Neural progenitor cell (in vitro differentiated cells): ENCODE results near the gene FLG2. TPM values are rescaled to one million over a fixed set of nuclear protein-coding genes. Genes with fewer than 3 reads are reported as not detected.

Source experiments
- DNase-seq: peaks from one replicate; pipeline ENCODE4 v3.0.0-alpha.2; 2016; ENCODE audit warnings: low spot score
- H2AFZ ChIP-seq: fragments of 200-600 bp; sonication (generic); replicated peaks from 2 replicates; pipeline ENCODE4 v1.6.1; 2016; ENCODE audit warnings: antibody characterized with exemption
- H3F3A ChIP-seq: fragments of 200-600 bp; sonication (generic); 2 replicates; pipeline ENCODE4 v1.6.1; 2016; ENCODE audit warnings: antibody characterized with exemption, low read depth
- H3K27ac ChIP-seq: fragments of 200-600 bp; sonication (generic); 2 replicates; pipeline ENCODE4 v1.5.1; 2016; ENCODE audit warnings: mild to moderate bottlenecking
- H3K27me3 ChIP-seq: fragments of 200-600 bp; sonication (generic); 2 replicates; pipeline ENCODE4 v1.6.1; 2016; ENCODE audit warnings: mild to moderate bottlenecking, moderate library complexity
- H3K36me3 ChIP-seq: fragments of 200-600 bp; sonication (generic); 2 replicates; pipeline ENCODE4 v1.5.1; 2016
- H3K4me1 ChIP-seq: fragments of 200-600 bp; sonication (generic); 2 replicates; pipeline ENCODE4 v1.6.1; 2016; ENCODE audit warnings: mixed run types
- H3K4me2 ChIP-seq: fragments of 200-600 bp; sonication (generic); 2 replicates; pipeline ENCODE4 v1.6.1; 2016
- H3K4me3 ChIP-seq: fragments of 200-600 bp; sonication (generic); 2 replicates; pipeline ENCODE4 v1.5.1; 2016
- H3K79me2 ChIP-seq: fragments of 200-600 bp; sonication (generic); 2 replicates; pipeline ENCODE4 v1.6.1; 2016; ENCODE audit warnings: low read depth
- H3K9ac ChIP-seq: fragments of 200-600 bp; sonication (generic); 2 replicates; pipeline ENCODE4 v1.6.1; 2016
- H3K9me3 ChIP-seq: fragments of 200-600 bp; sonication (generic); 2 replicates; pipeline ENCODE4 v1.5.1; 2016; ENCODE audit warnings: low read depth
- H4K20me1 ChIP-seq: fragments of 200-600 bp; sonication (generic); 2 replicates; pipeline ENCODE4 v1.6.1; 2016; ENCODE audit warnings: low read depth
- H3K27ac Mint-ChIP-seq: 3 replicates; pipeline ENCODE4 v1.8.0; 2021; ENCODE audit warnings: mixed read lengths
- H3K27me3 Mint-ChIP-seq: 2 replicates; pipeline ENCODE4 v1.8.0; 2022; ENCODE audit warnings: low read depth, mild to moderate bottlenecking, inconsistent platforms, moderate library complexity, mixed read lengths; ENCODE audit not compliant: insufficient read depth
- H3K36me3 Mint-ChIP-seq: 3 replicates; pipeline ENCODE4 v1.8.0; 2021; ENCODE audit warnings: mixed read lengths
- H3K4me1 Mint-ChIP-seq: 3 replicates; pipeline ENCODE4 v1.8.0; 2021; ENCODE audit warnings: mixed read lengths
- H3K4me3 Mint-ChIP-seq: 3 replicates; pipeline ENCODE4 v1.8.0; 2021; ENCODE audit warnings: mild to moderate bottlenecking, moderate library complexity, mixed read lengths
- H3K9me3 Mint-ChIP-seq: 3 replicates; pipeline ENCODE4 v1.8.0; 2020; ENCODE audit warnings: mixed read lengths
- EZH2 ChIP-seq: fragments of 200-600 bp; sonication (generic); IDR thresholded peaks from 2 replicates; pipeline ENCODE4 v1.6.1; 2017; ENCODE audit warnings: antibody characterized with exemption, mild to moderate bottlenecking, moderate library complexity
- EZH2phosphoT487 ChIP-seq: fragments of 200-600 bp; sonication (generic); IDR thresholded peaks from 2 replicates; pipeline ENCODE4 v1.6.1; 2017; ENCODE audit warnings: antibody characterized with exemption
- total RNA-seq: library from RNA; depleted of rRNA; stranded (reverse); fragments of >200 nt; gene quantifications from 2 replicates; pipeline ENCODE4 v1.2.3, GENCODE V29; 2015; ENCODE audit warnings: low replicate concordance
- TF ChIP-seq, protein P1 (sequence below): fragments of 200-600 bp; sonication (generic); IDR thresholded peaks from 2 replicates; pipeline ENCODE4 v1.5.1; 2017; ENCODE audit warnings: antibody characterized with exemption, mild to moderate bottlenecking

FLG2 gene
- total RNA-seq, 1 donor from 2014 or later = not detected

DNA sequence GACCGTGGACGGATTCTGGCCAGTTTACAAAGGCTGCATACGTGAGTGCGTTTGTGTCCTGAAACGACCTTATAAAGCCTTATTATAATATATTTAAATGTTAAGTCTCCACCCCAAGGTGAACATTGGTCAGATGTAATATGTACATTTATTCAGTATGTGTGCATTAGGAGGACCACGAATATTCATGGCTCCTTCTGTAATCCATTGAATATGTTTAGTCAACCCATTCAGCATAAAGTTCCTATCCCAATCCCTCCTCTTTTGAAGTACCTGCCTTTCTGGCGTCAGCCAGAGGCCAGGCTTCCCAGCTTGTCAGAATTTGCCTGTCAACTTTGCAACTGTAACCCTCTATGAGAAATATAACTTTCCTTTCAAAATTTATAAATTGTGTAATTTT is 24.4 kb downstream of the FLG2 start:
- no peaks in the 10 kb centered on the region for H3F3A ChIP-seq
- H3K4me1 Mint-ChIP-seq = no peaks in the 10 kb centered on the region
- no peak overlapping the region for H3K27ac ChIP-seq
- no peaks in the 10 kb centered on the region for H3K36me3 Mint-ChIP-seq
- H4K20me1 ChIP-seq = no peaks in the 10 kb centered on the region
- H3K4me3 Mint-ChIP-seq = no peak overlapping the region
- H3K9me3 ChIP-seq = peaks cover 32% of the 10 kb centered on the region
- H3K4me1 ChIP-seq = no peaks in the 10 kb centered on the region
- H3K27ac Mint-ChIP-seq = no peak overlapping the region
- no peak overlapping the region for H3K9ac ChIP-seq
- H3K27me3 ChIP-seq = no peaks in the 10 kb centered on the region
- H3K79me2 ChIP-seq = no peaks in the 10 kb centered on the region
- no peak for TF ChIP-seq EZH2phosphoT487
- TF ChIP-seq, protein P1, sequence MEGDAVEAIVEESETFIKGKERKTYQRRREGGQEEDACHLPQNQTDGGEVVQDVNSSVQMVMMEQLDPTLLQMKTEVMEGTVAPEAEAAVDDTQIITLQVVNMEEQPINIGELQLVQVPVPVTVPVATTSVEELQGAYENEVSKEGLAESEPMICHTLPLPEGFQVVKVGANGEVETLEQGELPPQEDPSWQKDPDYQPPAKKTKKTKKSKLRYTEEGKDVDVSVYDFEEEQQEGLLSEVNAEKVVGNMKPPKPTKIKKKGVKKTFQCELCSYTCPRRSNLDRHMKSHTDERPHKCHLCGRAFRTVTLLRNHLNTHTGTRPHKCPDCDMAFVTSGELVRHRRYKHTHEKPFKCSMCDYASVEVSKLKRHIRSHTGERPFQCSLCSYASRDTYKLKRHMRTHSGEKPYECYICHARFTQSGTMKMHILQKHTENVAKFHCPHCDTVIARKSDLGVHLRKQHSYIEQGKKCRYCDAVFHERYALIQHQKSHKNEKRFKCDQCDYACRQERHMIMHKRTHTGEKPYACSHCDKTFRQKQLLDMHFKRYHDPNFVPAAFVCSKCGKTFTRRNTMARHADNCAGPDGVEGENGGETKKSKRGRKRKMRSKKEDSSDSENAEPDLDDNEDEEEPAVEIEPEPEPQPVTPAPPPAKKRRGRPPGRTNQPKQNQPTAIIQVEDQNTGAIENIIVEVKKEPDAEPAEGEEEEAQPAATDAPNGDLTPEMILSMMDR = no peak
- no peak for TF ChIP-seq EZH2
- H3K36me3 ChIP-seq = no peaks in the 10 kb centered on the region
- no peak overlapping the region for H3K4me2 ChIP-seq
- H3K27me3 Mint-ChIP-seq = no peaks in the 10 kb centered on the region
- H3K4me3 ChIP-seq = no peak overlapping the region
- no peak overlapping the region for H2AFZ ChIP-seq
- peaks cover 2% of the 10 kb centered on the region for H3K9me3 Mint-ChIP-seq
- DNase-seq = no peak

DNA sequence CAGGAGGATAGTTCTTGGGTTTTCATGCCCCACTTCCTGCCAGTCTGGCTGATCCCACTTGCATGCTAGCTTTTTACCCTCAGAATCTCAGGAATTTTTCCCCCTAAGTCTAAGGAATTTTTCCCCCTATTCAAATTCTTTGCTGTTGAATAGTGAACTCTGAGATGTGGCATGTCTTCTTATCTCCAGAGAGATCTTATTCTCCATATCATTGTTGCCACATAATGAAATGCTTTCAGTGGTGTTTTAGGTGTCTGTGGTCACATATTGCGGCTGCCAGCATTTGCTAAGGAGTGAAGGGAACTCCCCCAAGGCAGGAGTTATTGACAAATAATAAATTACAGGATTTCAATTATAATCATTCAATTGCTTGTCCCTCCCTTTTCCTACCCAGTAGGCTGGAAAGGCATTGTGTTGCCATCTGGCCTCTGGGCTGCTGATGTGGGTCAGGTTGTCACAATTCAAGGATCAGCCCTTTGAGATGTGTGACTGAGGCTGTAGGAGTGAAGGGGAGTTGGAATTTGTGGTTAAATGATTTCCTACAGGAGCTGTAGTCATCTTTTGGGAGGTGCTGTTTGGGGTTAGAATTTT is 30.9 kb downstream of the FLG2 start:
- Mint-ChIP-seq H3K36me3 (no peaks in the 10 kb centered on the region), H3K27me3 (no peaks in the 10 kb centered on the region), H3K4me3 (no peak overlapping the region), H3K27ac (no peak overlapping the region), H3K9me3 (peaks cover 2% of the 10 kb centered on the region), H3K4me1 (no peaks in the 10 kb centered on the region)
- H3K4me2 ChIP-seq = no peak overlapping the region
- no peaks in the 10 kb centered on the region for H3K36me3 ChIP-seq
- no peak overlapping the region for H3K9ac ChIP-seq
- no peaks in the 10 kb centered on the region for H3K4me1 ChIP-seq
- H3F3A ChIP-seq = no peaks in the 10 kb centered on the region
- no peak overlapping the region for H3K4me3 ChIP-seq
- H3K27me3 ChIP-seq = no peaks in the 10 kb centered on the region
- TF ChIP-seq EZH2phosphoT487 (no peak), EZH2 (no peak)
- TF ChIP-seq, protein P1 = no peak
- no peak for DNase-seq
- H3K9me3 ChIP-seq = peaks cover 28% of the 10 kb centered on the region
- H4K20me1 ChIP-seq = no peaks in the 10 kb centered on the region
- H2AFZ ChIP-seq = no peak overlapping the region
- H3K27ac ChIP-seq = no peak overlapping the region
- no peaks in the 10 kb centered on the region for H3K79me2 ChIP-seq

GRCh38 chr1:152325111-152325510 is 34.7 kb downstream of the FLG2 start, which contains the start of gene FLG:
Gene FLG, minus strand, starts transcription at chr1:152325239. Its CDS starts 9,783 bp downstream, at chr1:152315456.
- Histone ChIP-seq H2AFZ (no peak within 1 kb of the TSS), H3K4me2 (no peak within 1 kb of the TSS), H4K20me1 (no peaks in the 10 kb centered on the region), H3K4me3 (no peak within 1 kb of the TSS), H3K27me3 (no peaks in the 10 kb centered on the region), H3K9me3 (peaks cover 48% of the 10 kb centered on the region), H3K36me3 (no peaks in the 10 kb centered on the region), H3F3A (no peaks in the 10 kb centered on the region), H3K9ac (no peak within 1 kb of the TSS), H3K27ac (no peak within 1 kb of the TSS), H3K4me1 (no peaks in the 10 kb centered on the region), H3K79me2 (no peaks in the 10 kb centered on the region)
- TF ChIP-seq, protein P1 = no peak
- no peak for TF ChIP-seq EZH2
- TF ChIP-seq EZH2phosphoT487 = no peak
- no peak within 1 kb of the TSS for H3K4me3 Mint-ChIP-seq
- H3K27me3 Mint-ChIP-seq = no peaks in the 10 kb centered on the region
- no peak for DNase-seq
- no peak within 1 kb of the TSS for H3K27ac Mint-ChIP-seq
- no peaks in the 10 kb centered on the region for H3K9me3 Mint-ChIP-seq
- H3K36me3 Mint-ChIP-seq = no peaks in the 10 kb centered on the region
- no peaks in the 10 kb centered on the region for H3K4me1 Mint-ChIP-seq
